ENCODE measurements around the gene FZD4.

- no peak for TF ChIP-seq CTCF (IDR thresholded peaks at IDR 0.05)
- TF ChIP-seq ZFX (IDR thresholded peaks at IDR 0.05; ENCODE audit: borderline replicate concordance): no peak
Observed at GRCh38 chr11:86947541-86947940, 7.7 kb downstream of the FZD4 start.

Data from 22Rv1 (cell line).